ENCODE data around the gene DAB2IP.

The DAB2IP gene

DNA sequence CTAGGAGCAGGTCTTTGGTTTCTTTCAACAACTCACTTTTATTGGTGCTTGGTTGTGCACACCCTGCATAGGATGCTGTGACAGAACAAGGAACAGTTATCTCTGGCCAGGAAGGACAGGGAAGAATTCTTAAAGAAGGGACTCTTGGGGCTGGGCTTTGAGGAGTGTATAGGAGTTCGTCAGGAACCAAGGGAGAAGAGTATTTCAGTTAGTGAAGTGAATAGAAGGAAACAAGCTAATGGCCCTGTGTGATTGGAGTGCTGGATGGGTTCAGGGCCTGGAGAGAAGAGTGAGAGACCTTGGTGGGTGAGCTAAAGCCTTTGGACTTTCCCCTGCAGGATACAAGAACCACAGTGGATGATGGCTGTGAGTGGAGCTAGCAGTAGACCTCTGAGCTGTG lies 32.2 kb downstream of the DAB2IP start:
- TF ChIP-seq, protein P1, sequence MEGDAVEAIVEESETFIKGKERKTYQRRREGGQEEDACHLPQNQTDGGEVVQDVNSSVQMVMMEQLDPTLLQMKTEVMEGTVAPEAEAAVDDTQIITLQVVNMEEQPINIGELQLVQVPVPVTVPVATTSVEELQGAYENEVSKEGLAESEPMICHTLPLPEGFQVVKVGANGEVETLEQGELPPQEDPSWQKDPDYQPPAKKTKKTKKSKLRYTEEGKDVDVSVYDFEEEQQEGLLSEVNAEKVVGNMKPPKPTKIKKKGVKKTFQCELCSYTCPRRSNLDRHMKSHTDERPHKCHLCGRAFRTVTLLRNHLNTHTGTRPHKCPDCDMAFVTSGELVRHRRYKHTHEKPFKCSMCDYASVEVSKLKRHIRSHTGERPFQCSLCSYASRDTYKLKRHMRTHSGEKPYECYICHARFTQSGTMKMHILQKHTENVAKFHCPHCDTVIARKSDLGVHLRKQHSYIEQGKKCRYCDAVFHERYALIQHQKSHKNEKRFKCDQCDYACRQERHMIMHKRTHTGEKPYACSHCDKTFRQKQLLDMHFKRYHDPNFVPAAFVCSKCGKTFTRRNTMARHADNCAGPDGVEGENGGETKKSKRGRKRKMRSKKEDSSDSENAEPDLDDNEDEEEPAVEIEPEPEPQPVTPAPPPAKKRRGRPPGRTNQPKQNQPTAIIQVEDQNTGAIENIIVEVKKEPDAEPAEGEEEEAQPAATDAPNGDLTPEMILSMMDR (conservative IDR thresholded peaks at IDR 0.05; ENCODE audit: low read depth, low read length) = no peak

DNA sequence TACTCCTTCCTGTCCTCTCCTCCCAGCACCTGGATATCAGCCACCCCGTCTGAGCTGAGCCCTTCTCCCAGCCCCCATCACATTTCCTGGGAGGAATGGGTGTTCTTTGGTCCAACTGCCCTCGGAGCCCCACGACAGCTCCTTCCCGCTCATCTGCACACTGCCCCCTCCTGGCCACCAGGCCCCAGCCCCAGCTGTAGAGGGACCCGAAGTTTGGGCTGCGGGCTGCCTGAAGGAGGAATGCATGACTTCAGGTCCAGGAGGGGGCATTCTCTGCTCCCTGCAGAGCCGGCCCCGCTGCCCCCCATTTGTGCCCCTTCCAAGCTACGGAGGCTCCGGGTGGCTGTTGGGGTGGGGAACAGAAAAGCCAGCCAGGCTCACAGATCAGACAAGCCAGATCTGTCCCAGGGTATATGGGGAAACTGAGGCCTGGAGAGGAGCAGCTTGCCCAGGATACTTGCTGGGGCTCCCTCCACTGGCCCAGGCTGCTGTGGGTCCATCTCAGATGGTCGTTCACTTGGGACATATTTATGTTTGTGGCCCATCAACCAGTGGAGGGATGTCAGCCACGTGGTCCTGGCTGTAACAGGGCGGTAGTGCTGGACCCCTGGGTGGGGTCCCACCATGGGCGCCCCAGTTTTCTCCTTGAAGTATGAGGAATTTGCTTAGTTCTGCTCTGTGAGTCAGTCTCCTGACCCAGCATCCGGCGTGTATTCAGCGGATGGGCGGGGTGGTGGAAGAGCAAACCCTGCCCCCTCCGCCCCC lies 33.1 kb downstream of the DAB2IP start:
- no peak overlapping the region for H3K4me3 ChIP-seq (ENCODE audit: low read depth, low read length)
- DNase-seq (ENCODE audit: low read depth) = peak; percentile 61
- TF ChIP-seq, protein P1 (conservative IDR thresholded peaks at IDR 0.05; ENCODE audit: low read depth, low read length) = peak; percentile 83

More for the DNA sequence above, 32.2 kb downstream of the DAB2IP start:
- no peak overlapping the region for H3K4me3 ChIP-seq (ENCODE audit: low read depth, low read length)
- no peak for DNase-seq (ENCODE audit: low read depth)

DNA sequence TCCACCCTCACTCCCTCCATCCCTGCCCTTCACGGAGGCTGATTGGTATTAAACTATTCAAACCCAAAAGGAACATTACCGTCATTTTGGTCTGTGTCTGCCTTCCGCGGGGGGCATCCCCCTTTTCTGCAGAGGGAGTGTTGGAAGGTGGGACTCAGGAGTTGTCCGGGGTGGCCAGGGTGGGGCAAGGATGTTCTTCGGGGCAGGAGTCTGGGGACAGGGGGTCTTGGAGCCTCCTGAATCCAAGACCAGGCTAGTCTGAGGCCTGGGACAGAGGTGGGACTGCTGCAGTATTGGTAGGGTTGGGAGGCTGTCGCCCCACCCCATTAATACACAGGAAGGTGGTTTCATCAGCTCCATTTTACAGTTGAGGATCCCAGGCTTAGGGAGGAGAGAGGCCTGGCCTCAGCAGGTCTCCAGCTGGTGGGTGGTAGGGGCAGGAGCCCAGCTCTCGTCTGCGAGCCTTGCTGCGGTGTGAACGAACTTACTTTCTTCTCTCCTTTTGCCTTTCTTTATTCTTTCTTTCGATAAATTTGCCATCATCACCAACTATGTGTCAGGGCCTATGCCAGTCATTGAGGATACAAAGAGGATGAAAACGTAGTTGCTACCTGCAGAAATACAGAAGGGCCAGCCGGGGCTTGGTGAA lies 33.8 kb downstream of the DAB2IP start:
- TF ChIP-seq, protein P1 (conservative IDR thresholded peaks at IDR 0.05; ENCODE audit: low read depth, low read length) = no peak

DNA sequence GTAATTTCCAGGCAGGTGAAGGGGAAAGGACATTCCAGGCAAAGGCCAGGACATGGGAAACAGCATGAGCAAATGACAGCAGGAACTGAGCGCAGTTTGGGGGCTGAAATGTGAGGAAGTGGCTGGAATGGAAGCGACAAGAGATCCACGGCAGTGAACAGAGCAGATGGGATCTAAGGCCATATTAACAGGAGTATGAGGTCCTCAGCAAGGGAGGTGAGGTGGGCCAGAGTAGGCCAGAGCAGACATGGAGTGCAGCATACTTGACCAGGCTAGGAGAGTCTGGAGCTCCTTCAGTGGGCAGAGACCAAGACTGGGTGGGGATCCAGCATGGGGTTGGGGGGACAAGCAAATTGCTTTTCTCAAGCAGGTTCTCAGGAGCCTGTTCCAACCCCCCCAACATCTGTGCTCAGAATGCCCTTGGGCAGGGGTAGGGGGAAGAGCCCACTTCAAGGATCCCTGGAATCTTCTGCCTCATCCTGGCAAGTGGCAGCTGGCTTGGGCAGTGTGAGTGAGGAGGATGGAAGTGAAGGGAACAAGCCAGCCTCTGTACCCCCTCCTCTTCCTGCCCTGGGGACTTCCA lies 34.5 kb downstream of the DAB2IP start:
- TF ChIP-seq, protein P1 (conservative IDR thresholded peaks at IDR 0.05; ENCODE audit: low read depth, low read length) = no peak
- H3K4me3 ChIP-seq (ENCODE audit: low read depth, low read length) = no peak overlapping the region
- no peak for DNase-seq (ENCODE audit: low read depth)

More for the DNA sequence above, 33.8 kb downstream of the DAB2IP start:
- no peak for DNase-seq (ENCODE audit: low read depth)
- H3K4me3 ChIP-seq (ENCODE audit: low read depth, low read length) = no peak overlapping the region

DNA sequence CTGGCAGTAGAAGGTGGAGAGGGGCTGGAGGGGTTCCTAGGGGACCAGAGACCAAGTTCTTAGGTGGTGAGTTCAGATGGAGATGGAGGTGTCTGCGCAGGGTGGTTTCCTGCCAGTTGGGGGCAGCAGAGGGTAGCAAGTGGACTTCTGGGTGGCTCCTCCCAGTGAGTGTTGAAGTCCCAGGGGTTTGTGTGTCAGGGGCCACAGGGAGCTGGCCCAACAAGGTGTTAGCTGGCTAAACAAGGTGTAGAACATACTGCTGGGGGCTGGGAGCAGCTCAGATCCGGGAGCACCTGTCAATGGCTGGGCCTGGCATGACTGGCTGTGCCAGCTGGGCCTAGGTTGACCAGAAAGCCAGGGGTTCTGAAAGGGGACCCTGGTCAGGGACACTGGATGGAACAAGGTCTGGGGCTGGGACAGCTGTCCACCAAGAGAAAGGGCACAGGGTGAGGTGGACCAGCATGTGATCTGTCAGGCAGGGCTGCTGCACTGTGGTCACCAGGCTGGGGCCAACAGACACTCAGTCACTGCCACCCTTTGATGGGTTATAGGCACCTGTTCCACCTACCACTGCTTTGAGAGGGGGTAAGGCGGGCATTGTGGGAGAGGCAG lies 35.6 kb downstream of the DAB2IP start:
- DNase-seq (ENCODE audit: low read depth) = peak; percentile 83
- H3K4me3 ChIP-seq (ENCODE audit: low read depth, low read length) = no peak overlapping the region
- TF ChIP-seq, protein P1 (conservative IDR thresholded peaks at IDR 0.05; ENCODE audit: low read depth, low read length) = peak; percentile 97

DNA sequence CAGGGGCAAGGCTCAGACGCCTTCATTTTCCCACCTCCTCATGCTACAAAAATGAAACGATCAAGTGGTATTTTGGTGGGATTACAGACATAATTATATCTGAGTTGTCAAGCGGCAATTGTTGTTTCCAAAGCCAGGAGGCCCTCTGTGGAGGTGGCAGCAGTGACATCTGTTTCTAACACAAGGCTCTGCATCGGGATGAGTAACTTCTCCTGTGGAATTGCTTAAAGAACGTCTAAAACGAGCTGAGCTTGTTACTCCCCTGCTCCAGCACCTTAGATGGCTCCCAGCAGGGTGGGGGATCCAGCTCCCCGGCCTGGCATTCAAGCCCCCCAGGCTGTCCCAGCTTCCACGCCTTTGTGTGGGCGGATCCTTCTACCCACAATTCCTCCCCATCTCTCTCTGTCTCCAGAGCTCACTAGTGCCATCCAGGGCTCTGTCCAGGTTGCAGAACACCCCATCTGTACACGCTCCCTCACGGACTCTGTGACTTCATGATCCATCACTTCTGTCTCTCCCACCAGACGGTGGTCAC lies 36.8 kb downstream of the DAB2IP start:
- H3K4me3 ChIP-seq (ENCODE audit: low read depth, low read length) = no peak overlapping the region
- DNase-seq (ENCODE audit: low read depth) = no peak
- TF ChIP-seq, protein P1 (conservative IDR thresholded peaks at IDR 0.05; ENCODE audit: low read depth, low read length) = no peak

Data from choroid plexus epithelial cell (primary cell).